Caki2 (cell line): ENCODE data around the gene DOCK10. TPM values are rescaled to one million over a fixed set of nuclear protein-coding genes. Genes with fewer than 3 reads are reported as not detected.

Experiments
- DNase-seq: peaks from one replicate; pipeline ENCODE4 v3.0.0-alpha.2; 2015; ENCODE audit warnings: low read depth
- in situ Hi-C: cut with HindIII; loops from 2 replicates; pipeline ENCODE4 v1.10.0; 2016; ENCODE audit warnings: low sequenced_read_pairs, low pct_unique_long_range_greater_than_20kb, mixed read lengths
- total RNA-seq: library from RNA; depleted of rRNA; stranded (reverse); fragments of >200 nt; shearing (Covaris generic); gene quantifications from 2 replicates; pipeline ENCODE4 v1.2.3, GENCODE V29; 2014; ENCODE audit warnings: low replicate concordance

DOCK10 gene
- total RNA-seq, 1 experiment from 2014 or later = 11.6 TPM

DNA sequence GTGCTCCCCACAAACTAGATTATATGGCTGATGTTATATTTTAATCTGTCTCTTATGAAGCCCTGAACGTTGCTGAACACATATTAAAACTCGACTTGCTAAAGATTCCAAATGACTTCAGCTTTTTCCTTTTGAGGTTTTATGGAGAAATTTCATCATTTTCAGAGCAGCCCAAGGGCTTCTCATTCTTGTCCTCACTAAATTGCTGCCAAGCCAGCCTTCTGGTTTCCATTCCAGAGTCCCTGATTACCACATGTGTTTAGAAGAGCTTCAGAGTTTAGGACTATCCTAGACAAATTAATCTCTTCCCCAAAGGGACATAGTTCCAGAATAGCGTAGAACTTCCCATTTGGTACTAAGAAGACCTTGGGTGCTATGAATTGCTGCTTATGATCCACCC is 248.3 kb downstream of the DOCK10 start:
- no peak for DNase-seq
- in situ Hi-C loops = no loop called here

DNA sequence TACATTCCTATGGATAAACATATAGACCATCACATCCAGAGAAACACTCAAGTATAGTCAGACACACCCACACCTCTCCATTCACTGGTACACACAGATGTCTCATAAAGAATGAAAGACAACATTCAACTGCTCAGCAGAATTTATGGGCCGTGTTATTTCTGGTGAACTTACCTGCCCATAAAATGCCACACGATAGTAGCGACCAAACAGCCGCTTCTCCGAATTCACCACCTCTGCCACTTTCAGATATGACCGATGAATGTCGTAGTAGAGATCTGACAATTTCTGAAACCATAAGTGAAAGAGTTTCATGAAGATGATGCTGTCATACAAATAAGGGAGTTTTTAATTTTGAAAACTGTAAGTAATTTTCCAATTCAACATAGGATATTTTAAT is 255.4 kb downstream of the DOCK10 start:
- in situ Hi-C loops = no loop called here
- DNase-seq = no peak

DNA sequence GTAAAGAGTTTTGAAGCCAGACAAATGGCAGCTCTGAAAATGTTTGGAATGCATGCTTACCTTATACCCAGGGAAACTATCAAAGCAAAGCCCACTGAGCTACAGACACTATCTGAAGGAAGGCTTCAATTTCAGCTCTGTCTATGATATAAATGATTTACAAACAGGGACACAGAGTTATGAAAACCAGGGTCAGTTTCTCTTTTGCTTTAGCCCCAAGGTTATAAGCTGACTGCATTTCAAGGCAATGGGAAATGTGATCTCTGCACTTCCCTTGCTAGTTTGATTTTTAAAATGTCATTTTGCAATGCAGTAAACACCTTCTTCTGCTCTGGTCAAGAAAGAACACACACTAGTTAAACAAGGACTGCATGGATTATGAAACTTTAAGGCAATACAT is 260.9 kb downstream of the DOCK10 start:
- no peak for DNase-seq
- in situ Hi-C loops = no loop called here

DNA sequence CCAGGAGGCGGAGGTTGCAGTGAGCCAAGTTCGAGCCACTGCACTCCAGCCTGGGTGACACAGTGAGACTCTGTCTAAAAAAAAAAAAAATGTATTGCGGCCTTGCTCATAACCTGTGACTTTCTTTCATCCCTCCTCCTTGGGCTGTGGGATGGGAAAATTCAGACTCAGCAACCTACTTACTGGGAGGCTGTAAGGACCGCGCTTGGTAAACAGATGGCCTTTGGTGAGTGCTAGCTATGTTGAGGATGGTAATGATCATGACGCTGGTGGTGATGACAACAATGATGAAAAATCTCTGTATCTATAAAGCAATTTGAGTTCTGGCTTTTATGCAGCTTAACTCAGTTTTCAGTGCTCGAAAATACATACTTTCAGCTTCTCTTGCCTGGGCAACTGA is 261.4 kb downstream of the DOCK10 start:
- in situ Hi-C loops = no loop called here
- DNase-seq = no peak

DNA sequence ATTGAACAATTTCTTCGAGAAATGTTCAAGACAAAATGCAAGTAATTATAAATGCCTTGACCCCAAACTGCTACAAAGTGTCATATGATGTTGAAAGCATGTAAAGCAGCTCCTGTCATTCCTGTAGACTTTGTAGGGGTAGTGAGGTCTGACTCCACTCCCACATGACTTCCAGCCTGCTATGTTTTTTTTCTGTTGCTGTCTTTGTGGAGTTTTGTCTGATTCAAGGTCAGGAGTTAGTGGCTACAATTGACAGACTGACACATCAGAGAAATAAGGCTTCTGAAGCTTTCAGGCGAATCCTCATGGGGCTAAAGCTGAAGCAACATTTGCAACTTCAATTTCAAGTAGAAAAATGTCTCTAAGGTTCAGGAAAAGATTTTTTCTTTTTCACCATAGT is 262.2 kb downstream of the DOCK10 start:
- in situ Hi-C loops = no loop called here
- DNase-seq = no peak

DNA sequence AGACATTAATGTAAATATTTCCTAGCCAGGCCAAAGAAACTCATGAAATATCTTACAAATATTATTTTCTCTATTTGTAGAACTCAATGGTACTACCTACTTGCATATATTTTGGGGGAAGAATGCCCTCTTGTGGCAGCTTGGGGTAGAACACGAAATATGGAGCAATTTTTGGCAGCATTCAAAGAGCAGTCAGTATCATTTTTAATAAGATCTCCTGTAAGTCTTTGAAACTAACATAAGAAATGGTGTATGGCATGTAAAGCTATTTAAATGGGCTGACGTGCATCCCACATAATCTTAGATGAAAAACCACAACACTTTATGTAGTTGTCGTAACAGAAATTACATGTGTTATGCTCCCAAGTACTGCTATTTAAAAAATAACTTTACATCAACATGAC is 263.8 kb downstream of the DOCK10 start:
- DNase-seq = peak; percentile 31
- in situ Hi-C loops = no loop called here

DNA sequence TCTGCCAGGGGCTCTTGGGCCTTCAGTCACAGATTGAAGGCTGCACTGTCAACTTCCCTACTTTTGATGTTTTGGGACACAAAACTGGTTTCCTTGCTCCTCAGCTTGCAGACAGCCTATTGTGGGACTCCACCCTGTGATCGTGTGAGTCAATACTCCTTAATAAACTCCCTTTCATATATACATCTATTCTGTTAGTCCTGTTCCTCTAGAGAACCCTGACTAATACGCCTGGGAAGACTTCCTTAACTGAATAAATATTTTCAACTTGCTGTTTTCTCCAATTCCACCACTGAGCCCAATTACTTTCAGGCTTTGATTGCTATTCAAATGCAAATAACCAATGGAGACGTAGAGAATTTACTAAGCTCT is 264.7 kb downstream of the DOCK10 start:
- in situ Hi-C loops = no loop called here
- DNase-seq = no peak

DNA sequence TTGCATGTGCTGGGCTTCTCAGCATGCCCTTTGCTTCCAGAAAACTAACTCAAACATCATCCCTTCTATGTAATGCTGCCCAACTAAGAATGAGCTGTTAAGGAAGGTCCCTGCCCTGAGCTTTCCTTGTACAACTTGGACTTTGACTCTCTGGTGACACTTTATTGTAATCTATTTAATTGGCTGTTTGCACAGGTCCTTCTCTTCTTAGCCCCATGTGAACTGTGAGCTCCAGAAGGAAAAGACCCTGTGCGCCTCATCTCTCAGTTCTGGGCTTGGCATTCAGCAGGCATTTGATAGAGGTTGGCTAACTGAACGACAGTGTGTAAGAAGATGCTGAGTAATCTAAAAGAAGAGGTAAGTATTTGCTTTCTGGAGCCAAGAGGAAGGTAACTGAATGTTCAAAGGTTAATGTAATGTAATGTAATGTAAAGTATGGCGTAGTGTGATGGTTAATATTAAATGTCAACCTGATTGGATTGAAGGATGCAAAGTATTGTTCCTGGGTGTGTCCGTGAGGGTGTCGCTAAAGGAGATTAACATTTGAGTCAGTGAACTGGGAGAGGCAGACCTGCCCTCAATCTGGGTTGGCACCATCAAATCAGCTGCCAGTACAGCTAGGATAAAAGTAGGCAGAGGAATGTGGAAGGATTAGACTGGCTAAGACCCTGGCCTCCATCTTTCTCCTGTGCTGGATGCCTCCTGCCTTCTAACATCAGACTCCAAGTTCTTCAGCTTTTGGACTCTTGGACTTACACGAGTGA is 265.3 kb downstream of the DOCK10 start:
- in situ Hi-C loops = no loop called here
- DNase-seq = no peak

DNA sequence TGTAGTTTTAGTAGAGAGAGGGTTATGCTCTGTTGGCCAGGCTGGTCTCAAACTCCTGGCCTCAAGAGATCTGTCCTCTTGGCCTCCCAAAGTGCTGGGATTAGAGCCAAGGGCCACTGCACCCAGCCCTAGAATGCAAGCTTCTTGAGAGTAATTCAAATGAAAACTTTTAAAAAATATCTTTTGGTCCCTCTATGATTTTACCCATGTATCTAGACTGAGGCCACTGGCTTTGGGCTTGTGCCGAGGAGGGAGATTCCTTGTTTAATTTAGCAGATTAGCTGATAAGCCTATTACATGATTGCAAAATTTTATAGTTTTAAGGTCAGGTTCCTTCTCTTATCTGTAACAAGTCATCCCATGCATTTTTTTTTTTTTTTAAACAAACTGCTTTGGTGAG is 266.6 kb downstream of the DOCK10 start:
- DNase-seq = no peak
- in situ Hi-C loops = no loop called here

DNA sequence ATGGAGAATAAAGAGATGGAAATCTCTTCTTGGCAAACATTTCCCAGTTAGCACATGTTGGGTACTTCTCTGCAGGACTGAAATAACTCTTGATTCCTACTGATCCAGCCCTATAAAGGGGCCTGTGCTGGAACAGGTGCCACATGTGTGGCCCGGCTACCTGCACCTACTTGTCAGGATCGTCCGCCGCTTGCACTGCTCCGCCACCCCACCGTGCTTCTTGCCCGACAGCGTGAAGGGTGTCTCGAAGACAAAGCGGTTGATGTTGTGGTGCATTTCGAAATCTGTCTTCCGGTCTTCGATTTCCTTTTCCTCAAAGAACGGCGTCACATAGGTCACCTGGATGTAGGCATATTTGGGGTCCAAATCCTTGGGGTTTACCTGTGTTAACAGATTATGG is 267.5 kb downstream of the DOCK10 start:
- in situ Hi-C loops = no loop called here
- no peak for DNase-seq

DNA sequence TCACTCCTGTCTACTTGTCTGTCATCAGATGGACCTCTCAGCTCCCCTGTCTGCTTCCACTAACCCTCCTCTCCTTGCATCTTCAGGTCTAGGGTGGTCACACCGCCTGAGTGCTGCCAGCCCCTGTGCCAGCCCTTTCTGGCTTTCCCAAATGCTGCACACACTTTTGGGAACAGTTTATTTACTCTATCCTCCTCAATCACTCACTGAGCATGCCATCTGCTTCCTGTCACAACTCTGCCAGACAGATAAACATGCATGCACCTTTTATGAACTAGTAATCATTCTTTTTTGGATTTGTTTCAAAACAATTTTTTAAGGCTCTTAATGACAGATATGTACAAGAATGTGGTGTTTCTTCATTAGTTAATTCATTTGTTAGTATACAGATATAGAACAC is 269.8 kb downstream of the DOCK10 start:
- in situ Hi-C loops = no loop called here

DNA sequence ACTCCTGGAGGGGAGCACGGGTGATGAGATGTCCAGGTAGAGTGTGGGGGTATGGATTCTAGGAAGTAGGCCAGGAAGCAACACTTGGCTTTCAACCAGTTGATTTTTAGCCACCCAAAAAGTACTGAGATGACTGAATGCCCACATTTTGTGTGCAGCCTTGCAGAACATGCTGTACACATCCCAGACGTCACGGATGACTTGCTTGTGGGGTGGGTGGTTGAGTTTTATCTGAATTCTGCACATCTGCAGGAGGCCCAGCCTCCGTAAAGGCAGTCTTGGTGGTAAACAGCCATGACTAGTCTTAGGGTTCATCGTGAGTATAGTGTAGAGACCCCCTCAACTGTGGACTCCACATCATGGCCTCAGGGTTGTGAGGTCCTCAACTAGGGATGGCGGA is 272.8 kb downstream of the DOCK10 start:
- DNase-seq = no peak
- in situ Hi-C loops = no loop called here

More for the DNA sequence above, 269.8 kb downstream of the DOCK10 start:
- DNase-seq = no peak

DNA sequence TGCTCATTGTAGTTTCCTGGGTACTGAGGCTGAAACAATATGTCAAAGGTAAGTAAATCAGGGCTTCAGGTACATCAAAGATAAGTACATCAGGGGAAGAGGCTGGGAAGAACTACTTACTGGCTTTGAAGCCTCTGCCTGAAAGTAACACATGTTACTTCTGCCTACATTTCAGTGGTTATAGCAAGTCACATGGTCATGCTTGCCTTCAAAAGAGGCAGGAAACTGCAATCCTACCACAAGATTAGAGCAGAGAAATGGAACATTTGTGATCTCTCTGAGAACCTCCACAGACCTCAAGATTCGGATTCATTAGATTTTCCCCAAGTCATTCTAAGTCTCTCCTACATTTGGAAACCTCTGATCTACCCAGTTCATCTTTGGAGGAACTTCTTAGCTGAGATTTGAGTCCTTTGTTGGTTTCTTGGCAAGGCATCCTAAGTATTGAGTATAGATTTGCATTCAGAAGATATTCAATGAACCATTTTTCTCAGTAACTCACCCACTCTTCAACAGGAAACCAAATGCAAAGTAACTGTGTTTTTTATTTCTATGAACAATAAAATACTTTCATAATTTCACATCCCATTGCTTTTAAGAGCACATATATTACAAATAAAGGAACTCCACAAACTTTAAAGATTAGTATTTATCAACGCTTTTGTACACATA is 277.6 kb downstream of the DOCK10 start:
- in situ Hi-C loops = no loop called here
- DNase-seq = no peak

DNA sequence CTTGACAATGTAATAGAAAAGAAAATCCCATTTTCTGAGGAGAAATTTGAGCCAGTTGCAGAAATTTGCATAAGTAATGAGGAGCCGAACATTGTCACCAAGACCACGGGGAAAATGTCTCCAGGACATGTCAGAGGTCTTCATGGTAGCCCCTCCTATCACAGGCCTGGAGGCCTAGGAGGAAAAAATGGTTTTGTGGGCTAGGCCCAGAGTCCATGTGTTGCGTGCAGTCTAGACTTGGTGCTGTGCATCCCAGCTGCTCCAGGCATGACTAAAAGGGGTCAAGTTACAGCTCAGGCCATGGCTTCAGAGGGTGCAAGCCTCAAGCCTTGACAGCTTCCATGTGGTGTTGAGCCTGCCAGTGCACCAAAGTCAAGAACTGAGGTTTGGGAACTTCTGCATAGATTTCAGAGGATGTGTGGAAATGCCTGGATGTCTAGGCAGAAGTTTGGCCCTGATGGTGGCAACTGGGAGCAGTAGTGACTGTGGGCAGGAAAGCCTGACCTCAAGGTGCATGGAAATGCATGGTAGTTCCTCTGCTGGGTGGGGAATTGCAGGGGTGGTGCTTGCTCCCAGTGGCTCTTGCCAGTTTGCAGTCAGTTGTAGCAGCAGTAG is 284.2 kb downstream of the DOCK10 start:
- in situ Hi-C loops = no loop called here

DNA sequence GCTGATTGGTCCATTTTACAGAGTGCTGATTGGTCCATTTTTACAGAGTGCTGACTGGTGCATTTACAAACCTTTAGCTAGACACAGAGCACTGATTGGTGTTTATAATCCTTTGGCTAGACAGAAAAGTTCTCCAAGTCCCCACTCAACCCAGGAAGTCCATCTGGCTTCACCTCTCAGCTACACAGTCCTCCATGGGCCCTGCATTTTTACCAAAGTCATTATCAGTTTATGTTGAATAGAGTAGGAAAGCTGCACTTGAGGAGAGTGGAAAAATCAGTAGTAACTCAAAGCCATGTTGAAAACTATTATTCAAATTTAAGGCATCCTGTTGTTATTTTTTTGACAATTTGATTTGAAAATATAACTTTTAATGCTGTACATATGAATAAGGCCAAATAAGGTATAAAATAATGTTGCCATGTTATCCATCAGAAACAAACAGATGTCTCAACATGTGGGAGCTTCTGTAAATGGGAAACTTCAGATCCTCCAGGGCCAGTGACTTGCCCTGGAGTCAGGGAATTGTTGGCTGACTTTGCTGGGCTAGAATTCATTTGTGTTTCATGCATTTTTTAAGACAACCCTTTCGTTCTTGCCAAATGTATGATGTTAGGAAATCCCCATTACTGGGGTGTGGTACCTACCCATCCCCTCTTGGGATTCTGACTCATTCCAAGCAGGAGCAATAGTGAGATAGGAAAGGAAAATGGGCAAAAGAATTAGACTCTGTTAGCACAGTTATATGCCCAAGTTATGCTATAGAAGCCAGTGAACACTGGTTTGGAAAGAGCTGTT is 288.3 kb downstream of the DOCK10 start:
- in situ Hi-C loops = no loop called here
- no peak for DNase-seq

More for the DNA sequence above, 284.2 kb downstream of the DOCK10 start:
- DNase-seq = no peak

DNA sequence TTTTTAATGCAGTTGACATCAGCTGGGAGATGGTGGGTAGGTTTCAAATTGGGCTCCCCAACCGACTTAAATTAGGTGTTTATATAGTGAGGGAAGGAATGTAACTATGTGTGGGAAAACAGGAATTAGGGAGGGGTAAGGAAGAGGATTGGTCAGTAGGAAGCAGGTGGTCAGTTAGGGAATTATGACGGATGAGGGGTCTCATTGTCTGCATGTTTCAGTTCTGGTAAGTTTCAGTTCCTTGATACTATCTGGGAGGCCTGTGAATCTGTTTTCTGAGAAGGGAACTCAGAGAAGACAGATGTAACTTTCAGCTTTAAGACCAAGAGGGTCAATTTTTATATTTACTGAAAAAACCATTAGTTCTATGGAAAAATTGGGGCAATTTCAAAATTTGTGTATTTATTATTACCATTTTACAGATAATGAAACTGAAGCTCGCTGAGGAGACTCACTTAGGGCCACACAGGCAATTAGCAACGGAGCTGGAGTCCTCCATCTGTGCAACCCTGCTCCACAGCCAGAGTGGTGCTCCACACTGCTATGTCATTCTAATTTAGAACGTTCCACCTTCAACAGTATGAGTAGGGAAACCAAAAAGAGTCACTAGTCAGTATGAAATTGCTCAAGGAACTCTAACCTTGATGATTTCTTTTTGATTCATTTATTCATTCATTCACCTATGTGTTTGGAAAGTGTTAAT is 290.1 kb downstream of the DOCK10 start:
- in situ Hi-C loops = no loop called here
- no peak for DNase-seq

DNA sequence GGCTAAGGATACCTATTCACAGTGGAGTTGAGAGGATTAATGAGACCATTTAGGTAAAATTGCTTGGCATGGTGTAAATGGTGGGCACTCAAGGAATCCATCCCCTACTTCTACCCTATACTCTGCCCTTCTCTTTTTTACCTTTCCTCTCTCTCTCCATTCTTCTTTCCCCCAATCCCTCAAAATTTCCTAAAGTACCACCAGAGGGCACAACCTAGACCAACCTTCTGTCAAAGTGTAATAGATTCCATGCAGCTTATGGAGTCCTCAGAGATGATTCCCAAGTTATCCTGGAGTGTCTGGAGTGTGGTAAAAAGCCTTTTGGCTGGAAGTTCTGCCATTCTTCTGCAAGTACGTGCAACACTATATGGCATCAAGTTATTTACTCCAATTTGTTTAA is 293.1 kb downstream of the DOCK10 start:
- in situ Hi-C loops = no loop called here
- DNase-seq = no peak

DNA sequence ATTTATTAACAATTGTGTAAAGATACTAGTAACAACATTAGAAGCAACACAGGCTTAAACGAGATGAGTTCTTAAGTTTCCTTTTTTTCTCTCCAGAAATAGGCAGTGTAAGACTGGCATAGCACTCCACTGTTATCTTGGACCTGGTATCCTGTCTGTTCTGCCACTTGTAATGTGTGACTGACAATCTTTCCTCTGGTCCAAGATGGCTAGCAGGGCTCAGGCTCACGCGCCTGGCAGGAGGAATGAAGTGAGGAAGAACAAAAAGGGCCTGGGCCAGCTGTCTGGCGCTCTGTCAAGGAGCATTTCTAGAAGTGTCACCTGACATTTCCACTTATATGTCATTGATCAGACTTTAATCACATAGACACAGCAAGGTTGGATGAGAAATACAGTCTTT is 294.5 kb downstream of the DOCK10 start:
- DNase-seq = no peak
- in situ Hi-C loops = no loop called here
